ENCODE results near the gene PNO1. TPM values are rescaled to one million over a fixed set of nuclear protein-coding genes. Genes with fewer than 3 reads are reported as not detected.
"Not testable (repeated sequence)": the region's sequence is repeated elsewhere in the genome, so short reads cannot be mapped to it uniquely, and the experiment has no call there.

Gene PNO1
- total RNA-seq, result 20.3 and 20.8 TPM in 2 replicates
- long read RNA-seq, transcript PNO1-201 (7 exons, 2,286 nt), result major isoform, 86 of 92 reads
- long read RNA-seq, partial matches to known transcripts, result 1 of 92 reads
- long read RNA-seq, other reads (novel, unspliced or antisense), result 5 of 92 reads

- Mint-ChIP-seq H3K27ac (ENCODE audit: unreplicated experiment) (peak within 1 kb of the TSS; percentile 100), H3K4me1 (peaks cover 25% of the 10 kb centered on the region)
- peak; percentile 95 for DNase-seq (ENCODE audit: low read depth, low spot score)
Observed at GRCh38 chr2:68157402-68158133, at the start of gene PNO1. TSS of gene PNO1 (plus strand) at chr2:68157888. CDS start at chr2:68157935, 47 bp downstream.

DNA sequence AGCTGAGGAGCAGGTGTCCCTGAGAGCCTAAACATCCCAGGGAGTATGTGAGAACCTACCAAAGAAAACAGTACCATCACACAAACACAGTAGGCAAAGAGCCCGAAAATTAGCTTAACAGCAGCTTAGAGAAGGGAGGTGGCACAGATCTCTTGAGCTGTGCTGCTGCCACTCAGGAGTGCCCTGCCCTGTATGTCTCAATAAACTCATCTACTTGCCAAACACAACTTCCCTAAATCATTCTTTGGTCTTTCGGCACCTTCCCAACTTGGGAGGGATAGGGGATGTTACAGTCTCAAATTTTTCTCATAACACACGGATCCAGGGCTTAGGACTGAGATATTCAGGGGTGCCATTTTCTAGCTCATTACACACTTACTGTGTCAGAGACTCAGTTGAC is 49.6 kb upstream of the PNO1 start:
- Mint-ChIP-seq H3K36me3 (ENCODE audit: low read depth) (peaks cover 3% of the 10 kb centered on the region), H3K4me1 (no peaks in the 10 kb centered on the region), H3K9me3 (peaks cover 9% of the 10 kb centered on the region), H3K27ac (ENCODE audit: unreplicated experiment) (no peak overlapping the region), H3K4me3 (no peak overlapping the region), H3K27me3 (ENCODE audit: low read depth) (no peaks in the 10 kb centered on the region)
- TF ChIP-seq, protein P1, sequence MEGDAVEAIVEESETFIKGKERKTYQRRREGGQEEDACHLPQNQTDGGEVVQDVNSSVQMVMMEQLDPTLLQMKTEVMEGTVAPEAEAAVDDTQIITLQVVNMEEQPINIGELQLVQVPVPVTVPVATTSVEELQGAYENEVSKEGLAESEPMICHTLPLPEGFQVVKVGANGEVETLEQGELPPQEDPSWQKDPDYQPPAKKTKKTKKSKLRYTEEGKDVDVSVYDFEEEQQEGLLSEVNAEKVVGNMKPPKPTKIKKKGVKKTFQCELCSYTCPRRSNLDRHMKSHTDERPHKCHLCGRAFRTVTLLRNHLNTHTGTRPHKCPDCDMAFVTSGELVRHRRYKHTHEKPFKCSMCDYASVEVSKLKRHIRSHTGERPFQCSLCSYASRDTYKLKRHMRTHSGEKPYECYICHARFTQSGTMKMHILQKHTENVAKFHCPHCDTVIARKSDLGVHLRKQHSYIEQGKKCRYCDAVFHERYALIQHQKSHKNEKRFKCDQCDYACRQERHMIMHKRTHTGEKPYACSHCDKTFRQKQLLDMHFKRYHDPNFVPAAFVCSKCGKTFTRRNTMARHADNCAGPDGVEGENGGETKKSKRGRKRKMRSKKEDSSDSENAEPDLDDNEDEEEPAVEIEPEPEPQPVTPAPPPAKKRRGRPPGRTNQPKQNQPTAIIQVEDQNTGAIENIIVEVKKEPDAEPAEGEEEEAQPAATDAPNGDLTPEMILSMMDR (conservative IDR thresholded peaks at IDR 0.05), result no peak
- DNase-seq (ENCODE audit: low read depth, low spot score), result no peak

More at GRCh38 chr2:68157402-68158133, at the start of gene PNO1:
- H3K9me3 Mint-ChIP-seq, result no peaks in the 10 kb centered on the region
- H3K36me3 Mint-ChIP-seq (ENCODE audit: low read depth), result peaks cover 2% of the 10 kb centered on the region
- TF ChIP-seq, protein P1 (conservative IDR thresholded peaks at IDR 0.05), result no peak
- peak within 1 kb of the TSS; percentile 92 for H3K4me3 Mint-ChIP-seq
- no peaks in the 10 kb centered on the region for H3K27me3 Mint-ChIP-seq (ENCODE audit: low read depth)

DNA sequence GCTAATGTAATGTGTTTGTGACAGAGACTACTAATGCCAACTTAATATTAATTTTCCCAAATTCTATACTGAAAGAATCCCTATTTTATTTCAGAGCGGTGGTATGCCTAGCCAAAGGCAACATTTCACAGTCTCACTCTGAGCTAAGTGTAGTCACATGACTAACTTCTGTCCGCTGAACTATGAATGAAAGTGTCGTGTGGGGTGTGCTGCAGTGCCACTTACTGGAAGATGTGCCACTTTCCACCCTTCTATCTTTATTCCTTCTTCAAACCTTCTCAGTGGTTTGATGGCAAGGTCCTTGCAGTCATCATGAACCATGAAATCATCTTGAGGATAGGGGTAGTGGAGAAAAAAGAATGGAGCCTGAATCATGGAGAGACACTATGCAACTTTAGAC is 47.6 kb upstream of the PNO1 start:
- TF ChIP-seq, protein P1 (conservative IDR thresholded peaks at IDR 0.05), result no peak
- H3K36me3 Mint-ChIP-seq (ENCODE audit: low read depth), result peaks cover 3% of the 10 kb centered on the region
- H3K4me3 Mint-ChIP-seq, result no peak overlapping the region
- H3K4me1 Mint-ChIP-seq, result no peaks in the 10 kb centered on the region
- H3K27me3 Mint-ChIP-seq (ENCODE audit: low read depth), result no peaks in the 10 kb centered on the region
- peaks cover 9% of the 10 kb centered on the region for H3K9me3 Mint-ChIP-seq
- no peak overlapping the region for H3K27ac Mint-ChIP-seq (ENCODE audit: unreplicated experiment)
- no peak for DNase-seq (ENCODE audit: low read depth, low spot score)

DNA sequence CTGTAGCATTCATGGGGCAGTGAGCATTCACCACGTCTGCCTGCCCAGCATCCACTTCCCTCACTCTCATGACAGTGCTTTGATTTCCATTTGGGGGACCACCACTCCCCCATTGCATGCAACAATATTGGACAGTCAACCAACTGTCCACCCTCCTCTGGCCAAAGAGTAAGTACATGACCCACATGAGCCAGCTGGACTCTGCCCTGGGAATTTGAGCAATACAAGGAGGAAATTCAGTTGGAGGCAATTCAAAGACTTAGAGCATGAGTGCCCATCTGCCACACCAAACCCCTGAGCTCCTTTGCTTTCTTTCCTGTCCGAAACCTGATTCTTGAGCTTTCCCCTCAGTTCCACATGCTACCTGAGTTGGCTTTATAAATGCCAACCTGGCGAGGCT is 41.7 kb upstream of the PNO1 start:
- TF ChIP-seq, protein P1 (conservative IDR thresholded peaks at IDR 0.05), result no peak
- Mint-ChIP-seq H3K9me3 (no peaks in the 10 kb centered on the region), H3K4me3 (no peak overlapping the region), H3K27me3 (ENCODE audit: low read depth) (peaks cover 2% of the 10 kb centered on the region), H3K4me1 (no peaks in the 10 kb centered on the region), H3K27ac (ENCODE audit: unreplicated experiment) (no peak overlapping the region), H3K36me3 (ENCODE audit: low read depth) (no peaks in the 10 kb centered on the region)
- DNase-seq (ENCODE audit: low read depth, low spot score), result no peak

GRCh38 chr2:68117922-68118321 is 39.8 kb upstream of the PNO1 start:
- DNase-seq (ENCODE audit: low read depth, low spot score); H3K27ac Mint-ChIP-seq (ENCODE audit: unreplicated experiment); H3K27me3 Mint-ChIP-seq (ENCODE audit: low read depth); H3K4me1 Mint-ChIP-seq; H3K36me3 Mint-ChIP-seq (ENCODE audit: low read depth); H3K4me3 Mint-ChIP-seq; H3K9me3 Mint-ChIP-seq: not testable (repeated sequence)

DNA sequence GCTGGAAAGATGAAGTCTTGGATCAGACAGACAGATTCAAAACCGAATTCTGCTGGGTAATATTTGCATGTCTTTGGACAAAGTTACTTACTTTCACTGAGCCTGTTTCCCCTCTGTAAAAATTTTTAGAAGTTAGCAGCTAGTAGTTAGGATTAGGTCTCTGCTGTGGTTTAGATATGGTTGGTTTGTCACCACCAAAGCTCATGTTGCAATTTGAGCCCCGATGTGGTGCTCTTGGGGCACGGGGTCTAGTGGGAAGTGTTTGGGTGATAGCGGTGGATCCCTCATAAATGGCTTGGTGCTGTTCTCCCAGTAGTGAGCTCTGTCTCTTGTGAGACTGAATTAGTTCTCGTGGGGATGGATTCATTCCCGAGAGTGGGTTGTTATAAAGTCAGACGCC is 38.9 kb upstream of the PNO1 start:
- peaks cover 5% of the 10 kb centered on the region for H3K4me1 Mint-ChIP-seq
- no peak overlapping the region for H3K27ac Mint-ChIP-seq (ENCODE audit: unreplicated experiment)
- TF ChIP-seq, protein P1 (conservative IDR thresholded peaks at IDR 0.05), result no peak
- H3K9me3 Mint-ChIP-seq, result no peaks in the 10 kb centered on the region
- no peaks in the 10 kb centered on the region for H3K36me3 Mint-ChIP-seq (ENCODE audit: low read depth)
- DNase-seq (ENCODE audit: low read depth, low spot score), result no peak
- no peak overlapping the region for H3K4me3 Mint-ChIP-seq
- peaks cover 2% of the 10 kb centered on the region for H3K27me3 Mint-ChIP-seq (ENCODE audit: low read depth)
